ENCODE results near the gene ETV6. TPM values are rescaled to one million over a fixed set of nuclear protein-coding genes. Genes with fewer than 3 reads are reported as not detected.

ETV6 gene
- total RNA-seq, 1 experiment from 2014 or later, result 6.1 TPM

DNA sequence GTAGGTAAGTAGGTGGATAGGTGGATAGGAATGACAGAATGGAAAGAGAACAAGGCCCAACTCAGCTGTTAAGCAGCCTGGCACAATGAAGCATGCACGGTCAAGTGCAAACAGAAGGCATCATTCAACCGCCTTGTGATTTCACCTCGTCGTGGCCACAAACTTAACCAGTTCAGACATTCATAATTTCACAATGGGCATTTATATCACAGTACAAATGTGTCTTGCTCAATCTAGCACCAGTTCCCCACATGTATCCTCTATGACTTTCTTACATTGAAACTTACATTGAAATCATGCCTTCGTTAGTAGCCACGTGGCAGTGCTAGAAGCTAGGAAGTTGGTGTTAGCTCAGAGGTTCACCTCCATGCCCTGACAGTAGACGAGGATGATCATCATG lies 207.5 kb downstream of the ETV6 start:
- DNase-seq (ENCODE audit: low spot score), result no peak

DNA sequence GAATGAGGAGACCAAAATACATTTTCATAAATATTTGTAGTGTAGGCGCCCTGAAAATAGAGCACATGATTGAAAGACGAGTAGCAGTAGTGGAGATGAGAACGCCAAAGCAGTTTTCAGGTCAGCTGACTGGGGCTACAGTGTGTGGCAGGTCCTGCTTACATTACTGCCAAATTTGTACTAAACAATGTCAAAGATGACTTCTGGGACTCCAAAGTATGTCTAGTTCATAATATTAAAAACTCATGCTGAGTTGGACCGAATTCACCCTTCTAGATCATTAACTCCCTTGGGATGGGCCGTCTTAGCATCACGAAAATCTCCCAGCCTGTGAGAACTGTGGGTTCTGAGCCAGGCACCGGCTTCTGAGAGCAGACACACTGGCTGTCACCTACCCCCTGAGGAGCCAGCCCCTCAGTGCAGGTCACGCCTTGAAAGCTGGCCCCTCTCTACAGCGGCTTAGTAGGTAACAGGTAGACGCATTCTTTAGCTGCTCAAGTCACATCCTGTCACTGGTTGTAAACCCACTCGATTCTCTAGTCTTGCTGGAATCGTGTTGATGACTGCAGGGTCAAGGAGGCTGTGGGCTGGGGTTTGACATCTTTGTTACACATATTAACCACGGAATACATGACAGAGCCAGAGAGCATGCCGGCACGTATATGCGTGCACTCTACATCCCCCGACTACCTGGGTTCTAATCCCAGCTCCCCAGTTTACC lies 210.4 kb downstream of the ETV6 start:
- no peak for DNase-seq (ENCODE audit: low spot score)

DNA sequence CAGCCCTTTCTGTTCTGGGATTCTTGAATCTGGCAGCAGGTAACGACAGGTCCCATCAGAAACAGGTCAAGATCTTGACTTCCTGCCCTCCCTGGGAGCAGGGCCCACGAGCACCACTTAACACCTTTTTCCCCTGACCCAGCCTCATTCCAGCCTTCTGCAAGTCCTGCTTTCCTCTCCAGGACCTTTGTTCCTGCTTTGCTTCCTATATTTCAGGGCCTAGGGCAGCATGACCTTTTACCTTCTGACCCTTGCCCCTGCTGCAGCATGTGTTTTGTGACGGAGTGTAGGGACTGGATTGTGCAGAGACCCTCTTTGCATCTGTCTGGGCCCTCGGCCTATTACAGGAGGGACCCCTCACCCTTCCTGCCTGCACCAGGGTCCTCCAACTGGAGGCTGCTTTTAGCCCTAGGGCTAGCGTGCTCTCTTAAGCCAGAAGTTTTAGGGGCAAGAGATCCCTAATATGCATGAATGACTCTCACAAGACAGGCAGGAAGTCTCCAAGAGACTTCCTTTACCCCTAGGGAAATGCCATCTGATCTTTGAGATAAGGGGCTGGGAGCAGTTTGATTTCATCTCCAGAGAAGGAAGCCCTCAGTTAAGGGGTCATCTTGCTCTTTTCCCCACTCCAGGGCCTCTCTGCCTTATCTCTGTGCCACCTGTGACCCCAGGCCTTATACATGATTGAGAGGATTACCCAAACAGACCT lies 211.8 kb downstream of the ETV6 start:
- DNase-seq (ENCODE audit: low spot score), result no peak

DNA sequence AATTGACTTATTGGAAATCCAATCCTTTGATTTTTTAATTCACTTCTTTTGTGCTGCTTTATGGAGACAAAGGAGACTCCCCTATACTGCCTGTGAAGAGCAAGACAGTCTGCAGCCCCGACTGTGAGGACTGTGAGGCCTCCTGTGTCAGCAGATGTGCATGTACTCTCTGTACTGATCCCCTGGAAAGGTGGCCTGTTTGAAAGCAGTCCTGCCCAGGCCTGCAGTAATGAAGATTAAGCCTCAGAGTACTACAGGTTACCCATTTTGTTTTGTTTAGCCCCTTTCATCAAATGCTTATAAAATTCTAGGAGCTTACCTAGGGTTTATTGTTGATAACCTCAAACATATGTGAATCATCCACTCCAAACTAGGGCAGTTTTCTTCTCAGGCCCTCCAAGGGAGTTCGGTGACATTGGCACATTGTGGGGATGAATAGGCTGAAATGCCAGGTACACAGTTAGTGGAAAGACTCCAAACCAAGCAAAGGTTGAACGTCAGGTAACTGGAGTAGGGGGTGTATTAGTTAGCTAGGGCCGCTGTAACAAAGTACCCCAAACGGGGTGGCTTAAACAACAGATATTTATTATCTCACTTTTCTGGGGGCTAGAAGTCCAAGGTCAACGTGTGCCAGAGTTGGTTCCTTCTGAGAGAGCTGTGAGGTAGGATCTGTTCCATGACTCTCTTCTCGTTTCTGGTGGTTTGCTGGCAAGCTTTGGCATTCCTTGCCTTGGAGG lies 212.6 kb downstream of the ETV6 start:
- DNase-seq (ENCODE audit: low spot score), result no peak

DNA sequence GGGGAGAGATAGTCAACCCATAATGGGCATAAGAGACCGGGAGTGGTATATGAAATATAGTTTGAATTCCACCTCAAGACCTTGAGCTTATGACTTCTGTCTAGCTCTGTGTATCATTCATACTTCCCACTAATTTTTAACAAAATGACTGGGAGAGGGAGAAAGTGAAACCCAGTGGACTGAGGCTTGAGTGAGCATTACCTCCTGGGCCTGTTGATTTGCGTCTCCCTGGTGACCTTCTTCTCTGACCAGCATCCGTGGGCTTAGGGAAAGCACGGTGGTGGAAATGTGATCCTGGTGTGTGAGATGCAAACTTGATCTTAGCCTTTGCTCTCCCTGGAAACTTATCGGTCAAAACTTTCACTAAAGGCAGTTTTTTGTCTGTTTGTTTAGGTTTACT lies 213.3 kb downstream of the ETV6 start:
- no peak for DNase-seq (ENCODE audit: low spot score)

DNA sequence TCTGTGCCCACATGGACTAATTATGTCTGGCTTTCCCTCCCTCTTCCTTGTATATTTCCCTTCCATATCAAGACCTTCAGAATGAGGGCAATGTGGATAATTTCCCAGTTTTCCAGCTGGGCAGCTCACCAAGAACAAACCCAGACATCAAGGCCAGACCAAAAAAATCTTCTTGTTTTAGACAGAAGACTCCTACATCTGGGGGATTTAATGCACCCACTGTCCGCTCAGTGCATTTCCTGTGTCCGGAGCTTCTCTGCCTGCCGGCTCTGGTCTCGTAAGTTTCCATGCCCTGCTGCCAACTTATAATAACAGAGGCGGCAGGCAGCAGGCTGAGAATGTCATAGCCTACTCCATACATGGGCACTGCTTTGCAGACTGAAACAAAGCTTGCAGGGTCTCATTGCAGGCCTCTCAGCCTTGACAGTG lies 214.0 kb downstream of the ETV6 start:
- DNase-seq (ENCODE audit: low spot score), result no peak

DNA sequence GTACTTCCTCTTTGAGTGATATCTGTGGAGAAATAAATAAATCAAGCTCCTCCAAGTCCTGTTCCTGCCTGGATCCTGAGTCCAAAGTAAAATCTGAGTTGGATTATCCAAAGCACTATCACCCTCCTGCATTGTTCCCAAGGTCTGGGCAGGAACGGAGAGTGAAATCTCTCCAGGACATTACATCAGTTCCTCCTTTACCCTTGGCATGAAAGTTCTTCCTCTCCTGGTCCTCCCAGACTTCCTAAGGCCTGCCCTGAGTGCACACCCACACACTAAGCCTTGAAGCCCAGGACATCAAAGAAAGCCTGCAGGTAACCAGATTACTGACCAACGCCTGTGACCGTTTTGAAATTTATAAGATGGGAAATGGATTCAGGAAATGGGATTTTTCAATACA lies 214.5 kb downstream of the ETV6 start:
- DNase-seq (ENCODE audit: low spot score), result no peak

DNA sequence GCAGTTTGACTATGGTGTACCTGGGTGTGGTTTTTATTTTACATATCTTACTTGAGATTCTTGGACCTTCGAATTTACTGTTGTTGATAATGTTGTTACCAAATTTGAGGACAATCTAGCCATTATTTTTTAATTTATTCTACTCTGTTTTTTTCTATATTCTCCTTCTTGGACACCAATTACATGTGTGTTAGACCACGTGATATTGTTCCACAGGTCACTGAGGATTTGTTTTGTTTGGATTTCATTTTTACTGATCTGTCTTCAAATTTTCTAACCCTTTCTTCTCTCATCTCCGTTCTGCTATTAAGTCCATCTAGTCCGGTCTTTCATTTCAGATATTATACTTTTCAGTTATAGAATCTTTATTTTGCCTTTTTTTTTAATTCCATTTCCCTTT lies 216.3 kb downstream of the ETV6 start:
- DNase-seq (ENCODE audit: low spot score), result no peak

DNA sequence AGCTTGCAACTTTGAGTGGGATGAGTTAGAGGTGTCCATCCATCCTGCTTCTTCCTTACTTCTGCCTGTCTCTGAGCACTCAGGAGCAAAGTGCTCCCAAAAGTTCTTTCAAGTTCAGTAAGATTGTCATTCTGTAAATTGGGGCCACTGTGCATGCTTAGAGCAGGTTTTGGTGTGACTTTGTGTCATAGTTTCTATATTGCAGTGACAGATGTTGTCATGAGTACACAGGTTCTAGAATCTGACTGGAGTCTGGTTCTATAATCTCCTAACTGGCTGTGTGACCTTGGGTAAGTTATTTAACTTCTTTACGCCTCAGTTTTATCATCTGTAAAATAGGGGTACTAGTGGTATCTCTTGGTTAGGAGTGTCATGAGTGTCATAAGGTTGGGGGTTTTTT lies 218.6 kb downstream of the ETV6 start:
- no peak for DNase-seq (ENCODE audit: low spot score)

DNA sequence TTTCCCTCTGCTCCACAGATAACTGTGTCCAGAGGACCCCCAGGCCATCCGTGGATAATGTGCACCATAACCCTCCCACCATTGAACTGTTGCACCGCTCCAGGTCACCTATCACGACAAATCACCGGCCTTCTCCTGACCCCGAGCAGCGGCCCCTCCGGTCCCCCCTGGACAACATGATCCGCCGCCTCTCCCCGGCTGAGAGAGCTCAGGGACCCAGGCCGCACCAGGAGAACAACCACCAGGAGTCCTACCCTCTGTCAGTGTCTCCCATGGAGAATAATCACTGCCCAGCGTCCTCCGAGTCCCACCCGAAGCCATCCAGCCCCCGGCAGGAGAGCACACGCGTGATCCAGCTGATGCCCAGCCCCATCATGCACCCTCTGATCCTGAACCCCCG lies 219.9 kb downstream of the ETV6 start:
- DNase-seq (ENCODE audit: low spot score), result no peak

DNA sequence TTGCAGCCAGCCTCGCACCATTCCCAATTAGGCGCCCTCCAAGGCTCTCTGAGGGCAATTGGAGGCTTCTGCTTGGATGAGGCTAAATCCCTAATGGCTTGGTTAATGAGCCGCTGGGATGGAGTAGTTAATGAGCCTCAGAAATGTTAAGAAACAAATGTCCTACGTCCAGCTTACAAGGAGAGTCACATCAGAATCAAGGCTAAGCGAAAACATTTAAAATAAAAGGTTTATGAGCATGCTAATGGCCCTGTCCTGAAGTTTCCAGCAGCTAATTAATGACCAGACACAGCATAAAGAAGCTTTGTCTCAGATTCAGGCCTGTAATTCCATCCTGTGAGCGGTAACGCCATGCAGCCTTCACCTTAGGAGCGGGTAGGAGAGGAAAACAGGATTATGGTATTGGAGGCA lies 220.6 kb downstream of the ETV6 start:
- no peak for DNase-seq (ENCODE audit: low spot score)

DNA sequence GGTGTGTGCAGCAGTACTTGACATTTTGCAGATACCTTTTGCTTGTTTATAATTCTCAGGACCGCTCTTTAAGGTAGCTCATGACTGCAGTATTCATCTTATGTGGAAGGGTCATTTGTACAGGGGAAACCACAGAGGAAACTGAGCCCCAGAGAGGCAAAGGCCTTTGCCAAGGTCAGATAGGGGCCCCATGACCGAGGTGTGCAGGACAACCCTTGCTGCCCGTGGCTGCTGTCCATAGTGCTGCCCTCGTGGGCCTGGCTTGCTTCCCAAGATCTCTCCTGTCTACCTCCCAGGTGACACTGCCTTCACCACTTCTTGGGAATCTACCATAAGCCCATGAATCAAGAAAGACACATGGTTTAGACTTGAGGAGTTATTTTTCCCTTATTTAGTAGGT lies 222.6 kb downstream of the ETV6 start:
- no peak for DNase-seq (ENCODE audit: low spot score)

DNA sequence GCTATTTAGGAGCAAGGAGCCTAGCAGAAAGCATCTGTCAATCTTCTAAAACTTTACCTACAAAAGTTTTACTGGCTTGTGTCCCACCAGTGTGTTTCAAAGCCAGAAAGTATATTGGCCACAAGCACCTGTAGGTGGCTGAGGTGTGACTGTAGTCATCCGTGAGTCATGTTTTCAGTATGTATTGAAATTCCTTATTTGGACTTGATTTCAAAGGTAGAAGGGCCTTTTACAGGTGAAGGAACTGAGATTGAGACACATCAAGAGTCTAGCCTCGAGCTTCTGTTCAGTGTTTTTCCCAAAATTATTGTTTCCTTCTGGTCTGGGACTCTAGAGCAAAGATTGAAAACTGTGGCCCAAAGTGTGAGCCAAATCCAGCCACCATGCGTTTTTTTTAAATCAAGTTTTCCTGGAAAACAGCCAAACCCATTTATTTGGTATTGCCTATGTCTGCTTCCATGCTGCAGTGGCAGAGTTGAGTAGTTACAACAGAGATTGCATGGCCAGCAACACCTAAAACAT lies 226.0 kb downstream of the ETV6 start:
- no peak for DNase-seq (ENCODE audit: low spot score)

DNA sequence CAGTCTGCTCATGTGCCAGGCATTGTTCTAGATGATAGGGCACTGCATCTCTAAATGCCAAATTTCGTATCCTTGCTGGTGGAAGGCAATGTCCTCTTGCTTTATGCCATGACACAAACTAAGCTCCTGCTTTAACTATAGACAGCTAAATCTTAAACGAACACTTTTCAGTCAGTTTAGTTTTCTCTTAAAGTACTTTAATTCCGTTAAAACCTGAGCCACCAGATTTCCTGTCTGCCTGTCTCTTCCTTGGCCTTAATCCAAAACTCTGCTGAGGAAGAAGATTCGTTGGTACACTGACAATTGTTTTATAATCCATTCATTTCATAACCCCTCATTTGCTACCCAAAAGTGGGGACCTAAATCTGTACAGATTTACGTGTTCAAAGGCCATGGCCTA lies 226.8 kb downstream of the ETV6 start:
- no peak for DNase-seq (ENCODE audit: low spot score)

DNA sequence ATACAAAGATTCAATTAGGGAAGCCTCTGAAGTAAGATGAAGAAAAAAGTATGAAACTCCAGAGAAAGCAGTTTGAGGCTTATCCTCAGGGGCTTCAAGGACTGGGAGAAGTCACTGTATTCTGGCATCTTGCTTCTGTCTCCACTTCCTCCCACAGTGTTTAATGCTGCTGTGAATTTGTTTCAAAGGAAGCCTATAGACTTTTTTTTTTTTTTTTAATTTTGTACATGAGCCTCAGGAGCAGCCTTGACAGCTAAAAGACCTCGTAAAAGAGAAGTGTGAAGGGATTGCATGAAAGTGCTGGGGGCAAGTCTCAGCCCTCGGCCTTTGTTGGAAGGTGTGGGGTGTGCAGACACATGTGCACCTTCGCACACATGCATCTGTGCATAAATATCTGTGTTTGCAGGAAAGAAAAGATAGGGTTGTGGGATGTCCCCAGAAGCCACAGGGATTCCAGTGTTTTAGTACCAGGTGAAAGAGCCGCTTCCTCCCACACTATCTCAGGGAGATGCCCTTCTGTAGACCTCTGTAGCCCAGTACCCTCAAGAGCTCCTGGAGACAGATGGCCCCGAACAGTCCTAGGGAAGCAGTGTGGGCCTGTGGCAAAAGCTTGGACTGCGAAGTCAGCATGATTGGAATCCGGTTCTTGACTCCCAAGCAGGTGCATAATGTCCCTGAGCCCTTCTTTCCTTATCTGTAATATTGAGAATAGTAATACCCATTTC lies 227.8 kb downstream of the ETV6 start:
- no peak for DNase-seq (ENCODE audit: low spot score)

DNA sequence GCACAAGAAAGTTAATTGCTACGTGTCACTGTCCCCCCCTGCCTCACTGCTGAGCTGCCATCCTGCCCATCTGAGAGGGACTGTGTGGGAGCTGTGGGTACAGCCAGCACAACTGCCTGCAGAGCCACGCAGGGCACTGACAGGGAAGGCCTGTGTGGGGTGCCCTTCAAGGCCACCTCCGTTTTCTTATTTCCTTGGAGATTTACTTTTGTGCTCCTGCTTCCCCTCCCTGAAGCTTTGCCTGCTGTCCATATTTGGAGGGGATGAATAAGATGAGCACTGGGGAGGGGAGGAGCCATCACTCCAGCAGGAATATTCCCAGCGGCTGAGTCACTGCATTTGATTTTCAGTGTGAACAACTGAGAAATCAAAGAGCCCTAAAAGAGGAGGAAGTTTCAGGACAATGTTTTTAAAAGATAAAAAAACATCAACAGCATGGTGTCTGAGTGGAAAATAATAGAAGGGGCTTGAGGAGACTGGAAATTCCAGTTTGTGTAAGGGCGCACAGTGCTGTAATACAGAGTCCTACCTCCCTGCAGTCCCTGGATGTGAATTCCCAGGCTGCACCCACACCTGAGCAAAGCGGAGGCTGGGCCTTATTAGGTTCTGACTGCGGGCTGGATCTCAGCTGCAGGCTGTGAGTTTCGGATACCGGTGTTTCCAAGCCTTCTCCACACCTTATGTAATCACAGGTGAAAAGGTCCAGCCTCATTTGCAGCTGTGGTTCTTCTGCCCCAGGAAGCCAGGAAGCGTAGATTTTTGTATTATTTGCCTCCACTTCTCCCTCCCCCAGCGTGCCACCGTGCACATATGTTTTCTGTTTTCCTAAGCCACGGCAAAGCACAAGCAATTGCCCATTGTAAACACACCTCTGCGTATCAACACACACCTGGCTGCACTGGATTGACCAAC lies 228.7 kb downstream of the ETV6 start:
- DNase-seq (ENCODE audit: low spot score), result peak; percentile 70

DNA sequence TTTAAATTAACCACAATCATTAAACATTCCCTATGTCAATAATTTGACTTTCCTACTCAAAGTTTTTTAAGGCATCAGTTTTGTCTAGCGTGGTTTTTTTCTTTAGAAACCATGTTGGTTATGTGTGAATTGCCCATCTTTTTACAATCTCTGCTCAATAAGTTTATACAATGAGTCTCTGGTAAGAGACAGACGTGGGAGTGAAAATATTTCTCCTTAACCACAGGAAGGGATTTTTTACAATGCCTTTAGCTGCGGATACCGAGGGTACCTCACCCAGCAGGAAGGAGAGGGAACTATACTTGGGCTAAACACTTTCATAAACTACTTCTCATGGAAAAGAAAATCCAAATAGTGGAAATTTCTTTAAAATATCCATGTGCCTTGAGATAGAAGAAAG lies 229.8 kb downstream of the ETV6 start:
- peak; percentile 32 for DNase-seq (ENCODE audit: low spot score)

DNA sequence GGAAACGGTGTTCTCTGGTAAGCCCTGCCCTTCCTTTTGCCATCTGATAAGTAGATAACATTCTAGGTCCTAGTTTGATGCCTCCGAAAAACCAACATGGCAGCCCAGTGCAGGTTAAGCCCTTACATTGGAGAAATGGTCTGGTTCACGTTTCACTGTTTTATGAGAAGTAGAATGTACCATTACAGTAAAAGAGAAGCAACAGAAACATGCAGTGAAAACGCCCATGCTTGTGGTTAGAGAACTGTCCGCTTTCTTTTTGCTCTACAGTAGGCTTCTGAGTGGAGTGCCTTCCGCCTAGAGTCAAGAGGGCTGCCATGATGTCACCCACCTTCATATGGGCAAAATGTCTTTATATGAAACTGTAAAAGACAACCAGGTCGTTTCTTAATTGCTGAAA lies 230.9 kb downstream of the ETV6 start:
- no peak for DNase-seq (ENCODE audit: low spot score)

DNA sequence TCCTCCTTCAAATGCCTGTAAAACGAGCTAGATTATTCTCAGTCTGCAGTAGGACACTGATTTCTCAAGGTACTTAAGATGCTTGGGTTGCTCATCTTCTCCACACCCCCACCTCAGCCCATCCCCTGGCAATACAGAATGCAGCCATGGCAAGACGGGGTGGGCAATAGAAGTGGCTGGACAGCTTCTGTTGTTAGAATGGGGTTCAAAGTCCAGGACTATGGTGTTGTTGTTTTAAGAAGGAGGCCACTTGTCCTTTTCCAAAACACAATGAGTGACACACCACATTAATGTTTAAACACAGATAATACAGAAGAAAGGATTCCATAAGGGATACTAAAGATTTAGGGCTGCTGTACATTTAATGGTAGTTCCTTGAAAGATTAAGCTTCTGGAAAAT lies 232.4 kb downstream of the ETV6 start:
- no peak for DNase-seq (ENCODE audit: low spot score)

DNA sequence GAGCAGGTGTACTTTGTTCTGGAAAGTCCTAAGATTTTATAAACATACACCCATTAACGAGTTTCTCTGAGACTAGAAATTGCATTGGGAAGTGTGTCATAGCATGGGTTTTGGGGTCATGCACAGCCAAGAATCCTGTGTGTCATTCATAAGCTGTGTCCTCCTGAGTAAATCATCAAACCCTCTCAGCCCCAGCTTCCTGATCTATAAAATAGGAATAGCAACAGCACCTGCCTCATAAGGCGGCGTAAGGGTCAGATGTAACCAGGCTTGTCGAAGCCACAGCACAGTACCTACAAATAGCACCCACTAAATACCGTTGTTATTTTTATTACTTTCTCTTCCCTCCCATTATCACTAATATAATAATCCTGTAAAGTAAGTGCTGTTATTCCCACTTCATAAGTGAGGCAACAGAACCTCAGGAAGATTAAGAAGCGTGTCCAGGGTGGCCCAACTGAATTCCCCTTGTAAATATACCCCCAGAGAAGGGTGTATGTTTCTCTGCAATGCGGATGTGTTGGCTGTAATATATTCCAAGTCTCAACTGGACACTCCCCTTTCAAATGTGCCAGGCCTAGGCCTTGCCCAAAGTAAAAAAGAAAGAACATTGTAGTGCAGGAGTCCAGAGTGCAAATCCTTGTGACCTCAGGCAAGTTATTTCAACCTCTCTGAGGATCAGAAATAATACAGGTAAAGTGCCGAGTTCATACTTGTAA lies 233.0 kb downstream of the ETV6 start:
- no peak for DNase-seq (ENCODE audit: low spot score)

Data from H4 (cell line).